HG03342 (cell line): Measurements from ENCODE around the gene SEMA6C.
A peak's percentile ranks its signal among the peaks of the same experiment; 100 is the strongest.

Experiments used
- ATAC-seq: cut with Tn5 transposase; IDR thresholded peaks from one replicate; pipeline ENCODE4 v1.9.1; 2021; ENCODE audit warnings: mild to moderate bottlenecking, moderate library complexity; ENCODE audit not compliant: unreplicated experiment

The SEMA6C gene

DNA sequence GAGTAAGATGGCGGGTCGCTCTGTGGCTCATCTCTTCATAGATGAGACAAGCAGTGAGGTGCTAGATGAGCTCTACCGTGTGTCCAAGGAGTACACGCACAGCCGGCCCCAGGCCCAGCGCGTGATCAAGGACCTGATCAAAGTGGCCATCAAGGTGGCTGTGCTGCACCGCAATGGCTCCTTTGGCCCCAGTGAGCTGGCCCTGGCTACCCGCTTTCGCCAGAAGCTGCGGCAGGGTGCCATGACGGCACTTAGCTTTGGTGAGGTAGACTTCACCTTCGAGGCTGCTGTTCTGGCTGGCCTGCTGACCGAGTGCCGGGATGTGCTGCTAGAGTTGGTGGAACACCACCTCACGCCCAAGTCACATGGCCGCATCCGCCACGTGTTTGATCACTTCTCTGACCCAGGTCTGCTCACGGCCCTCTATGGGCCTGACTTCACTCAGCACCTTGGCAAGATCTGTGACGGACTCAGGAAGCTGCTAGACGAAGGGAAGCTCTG lies 12.4 kb upstream of the SEMA6C start:
- ATAC-seq: no peak

DNA sequence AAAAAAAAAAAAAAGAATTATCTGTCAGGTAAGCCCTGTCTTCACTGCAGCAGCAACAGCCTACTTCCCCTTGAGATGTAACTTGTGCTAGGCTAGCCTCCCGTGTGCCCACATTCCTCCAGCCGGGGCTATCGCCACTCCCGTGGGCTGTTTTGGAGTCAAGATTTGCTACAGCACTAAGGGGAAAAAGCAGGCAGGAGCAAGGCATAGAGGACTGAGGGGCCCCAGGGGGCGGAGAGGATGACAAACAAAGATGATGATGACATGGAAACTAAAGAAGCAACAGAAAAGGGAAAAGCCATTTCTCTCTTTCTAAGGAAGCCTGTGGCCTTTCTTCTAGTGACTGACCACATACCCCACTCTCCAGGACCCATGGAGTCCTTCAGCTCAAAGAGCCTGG lies 11.9 kb upstream of the SEMA6C start:
- no peak for ATAC-seq

GRCh38 chr1:151157067-151157531 lies 10.7 kb upstream of the SEMA6C start:
- no peak for ATAC-seq

- ATAC-seq: peak; percentile 57
Measured at GRCh38 chr1:151156515-151156819, 10.0 kb upstream of the SEMA6C start, which contains the start of gene TNFAIP8L2. Gene TNFAIP8L2 (plus strand): TSS chr1:151156649. CDS start chr1:151158698, 2,049 bp downstream.

DNA sequence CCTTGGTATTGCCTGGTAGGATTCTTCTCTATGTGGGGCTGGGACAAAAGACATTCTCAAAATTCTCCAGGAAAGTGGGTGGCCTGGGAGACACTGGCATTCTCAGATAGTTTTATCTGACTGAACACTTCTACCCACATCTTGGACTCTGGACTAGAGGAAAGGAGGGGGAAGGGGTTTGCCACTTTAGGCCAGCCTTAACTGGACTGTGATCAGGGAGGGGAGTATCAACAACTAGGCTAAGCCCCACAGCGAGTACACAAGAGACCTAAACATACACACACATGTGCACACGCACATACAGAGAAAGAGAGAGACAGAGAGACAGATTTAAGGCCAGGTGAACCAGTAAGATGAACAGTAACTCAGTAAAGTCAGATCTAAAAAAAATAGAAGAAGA lies 1.2 kb upstream of the SEMA6C start:
- ATAC-seq: no peak

DNA sequence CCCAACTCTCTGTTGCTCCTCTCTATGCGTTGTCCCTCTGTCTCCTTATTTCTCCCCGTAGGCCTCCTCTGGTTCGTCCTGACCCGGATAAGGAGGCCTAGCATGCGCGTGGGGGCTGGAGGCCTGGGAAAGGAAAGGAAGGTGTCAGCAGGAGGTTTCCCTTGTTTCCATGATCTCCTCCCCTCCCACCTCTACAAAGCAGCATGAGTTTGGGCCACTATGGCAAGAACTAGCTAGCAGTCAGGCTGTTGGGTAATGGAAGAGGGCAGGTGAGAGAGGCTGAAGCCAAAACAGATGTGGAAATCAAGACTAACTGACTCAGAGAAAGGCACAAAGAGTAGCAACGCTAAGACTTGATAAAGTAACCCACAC lies 687 bp upstream of the SEMA6C start:
- no peak for ATAC-seq

DNA sequence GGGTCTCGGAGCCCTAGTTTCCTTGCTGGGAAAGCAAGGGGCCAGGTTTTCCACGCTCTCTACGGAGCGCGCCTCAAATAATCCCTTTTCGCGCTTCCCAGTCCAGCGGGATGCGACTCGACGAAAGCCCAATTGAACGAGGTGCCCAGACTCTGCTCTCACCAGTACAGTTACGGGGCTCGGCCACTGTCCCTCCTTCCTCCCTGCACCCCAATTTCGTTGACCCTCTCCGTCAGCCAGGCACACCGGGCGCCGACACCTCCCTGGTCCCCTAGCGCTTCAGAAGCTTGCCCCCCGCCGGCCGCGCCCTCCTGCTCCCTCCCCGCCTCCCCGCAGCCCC lies 389 bp downstream of the SEMA6C start:
- ATAC-seq: no peak

DNA sequence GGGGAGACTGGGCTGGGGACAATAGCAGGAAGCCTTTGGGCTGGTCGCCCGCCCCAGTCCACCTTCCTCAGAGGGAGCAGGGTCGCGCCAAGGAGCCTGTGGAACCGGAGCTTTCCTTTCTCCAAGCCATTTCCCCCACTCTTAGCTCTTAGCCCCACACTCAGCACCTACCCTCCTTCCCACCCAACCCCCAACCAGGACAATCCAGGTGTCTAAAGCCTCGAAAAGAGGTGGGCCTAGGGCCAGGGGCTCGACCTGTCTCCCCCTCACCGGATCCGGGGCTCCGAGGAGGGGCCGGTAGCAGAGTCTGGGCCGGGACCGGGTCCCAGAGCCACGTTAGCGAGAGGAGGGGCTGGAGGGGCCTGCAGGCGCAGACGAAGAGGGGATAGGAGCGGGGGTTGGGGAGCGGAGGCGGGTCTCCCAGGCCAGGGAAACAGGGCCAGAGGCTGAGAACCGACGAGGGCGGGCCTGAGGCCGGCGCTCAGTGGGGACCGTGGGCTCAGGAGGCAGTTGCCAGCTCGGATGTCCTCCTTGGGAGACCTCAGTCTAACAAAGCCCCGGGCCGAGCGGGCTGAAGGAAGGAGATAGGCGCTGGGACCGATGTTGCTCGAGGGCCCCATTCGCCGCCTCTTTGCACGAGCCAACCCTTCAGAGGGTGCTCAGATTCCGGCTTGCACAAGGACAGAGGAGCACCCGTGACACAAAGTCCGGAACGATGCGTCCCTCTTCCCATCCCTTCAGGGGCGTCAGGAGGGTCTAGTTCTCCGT lies 943 bp downstream of the SEMA6C start:
- ATAC-seq: no peak

DNA sequence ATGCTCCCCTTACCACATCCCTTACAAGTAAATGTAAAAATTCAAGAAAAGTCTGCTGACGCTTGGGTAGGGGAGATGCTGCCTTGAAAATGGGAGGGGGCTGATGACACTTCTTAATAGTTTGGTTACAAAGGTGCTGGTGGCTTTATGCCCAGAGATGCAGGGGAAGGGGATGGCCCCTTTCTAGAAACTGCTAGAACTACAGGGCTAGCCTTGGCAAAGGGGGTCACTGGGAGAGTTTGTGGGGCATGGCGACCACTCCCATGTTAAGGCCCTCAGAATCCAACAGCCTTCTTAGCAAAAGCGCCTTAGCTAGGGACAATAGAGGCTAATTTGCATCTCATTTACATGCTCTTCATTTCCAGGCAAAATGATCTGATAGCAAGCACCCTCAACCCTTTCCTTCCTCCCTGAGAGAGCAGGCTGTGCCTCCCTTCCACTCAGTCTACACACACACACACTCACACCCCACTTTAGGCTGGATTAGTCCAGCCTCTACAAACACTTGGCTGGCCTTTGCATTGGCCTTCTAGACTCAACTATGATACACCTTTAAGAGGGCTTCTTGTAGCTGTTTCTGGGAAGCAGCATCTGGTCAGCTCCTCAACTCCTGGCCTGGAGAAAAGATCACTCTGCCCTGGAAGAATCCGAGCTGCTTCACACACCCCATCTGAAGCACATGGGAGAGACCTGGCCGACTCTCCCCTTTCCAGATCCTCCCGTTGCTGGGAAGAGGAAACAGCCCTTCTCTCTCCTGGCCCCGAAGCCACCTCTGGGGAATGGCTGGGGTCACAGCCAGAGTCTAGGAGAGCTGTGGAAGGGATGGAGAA lies 1.7 kb downstream of the SEMA6C start:
- no peak for ATAC-seq

DNA sequence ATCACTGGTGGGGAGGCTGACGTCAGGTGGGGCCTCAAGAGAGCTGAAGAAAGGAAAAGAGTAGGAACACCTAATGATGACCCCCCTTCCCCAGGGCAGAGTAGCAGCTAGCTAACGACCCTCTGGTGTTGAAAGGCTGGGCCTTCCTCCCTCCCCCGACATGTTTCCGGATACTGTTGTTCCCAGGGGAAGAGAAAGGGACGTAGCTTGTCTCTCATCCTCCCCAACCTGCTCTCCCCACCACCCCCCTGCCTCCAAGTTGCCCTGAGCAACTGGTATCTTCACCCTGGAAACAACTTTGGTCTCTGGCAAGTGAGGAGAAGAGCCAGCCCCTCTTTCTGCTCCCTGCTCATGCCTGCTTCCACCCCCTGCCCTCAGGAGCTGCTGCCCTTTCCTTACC lies 2.4 kb downstream of the SEMA6C start:
- no peak for ATAC-seq

DNA sequence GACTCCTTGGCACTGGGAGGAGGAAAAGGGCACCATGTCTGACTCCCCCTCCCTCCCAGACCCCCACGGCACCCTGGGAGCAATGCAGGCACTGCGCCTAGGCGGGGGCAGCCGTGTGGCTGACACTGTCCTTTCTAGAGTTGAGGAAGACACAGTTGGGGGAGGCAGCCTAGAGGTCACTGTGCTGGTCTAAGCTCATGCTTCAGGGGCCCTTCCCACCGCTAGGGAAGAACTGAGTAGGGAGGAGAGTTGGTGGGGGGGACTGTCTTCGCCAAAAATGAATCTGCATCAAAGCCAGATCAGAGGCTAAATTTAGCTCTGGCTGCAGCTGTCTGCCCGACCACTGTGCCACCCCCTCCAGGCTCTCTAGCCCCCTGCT lies 3.4 kb downstream of the SEMA6C start:
- no peak for ATAC-seq

DNA sequence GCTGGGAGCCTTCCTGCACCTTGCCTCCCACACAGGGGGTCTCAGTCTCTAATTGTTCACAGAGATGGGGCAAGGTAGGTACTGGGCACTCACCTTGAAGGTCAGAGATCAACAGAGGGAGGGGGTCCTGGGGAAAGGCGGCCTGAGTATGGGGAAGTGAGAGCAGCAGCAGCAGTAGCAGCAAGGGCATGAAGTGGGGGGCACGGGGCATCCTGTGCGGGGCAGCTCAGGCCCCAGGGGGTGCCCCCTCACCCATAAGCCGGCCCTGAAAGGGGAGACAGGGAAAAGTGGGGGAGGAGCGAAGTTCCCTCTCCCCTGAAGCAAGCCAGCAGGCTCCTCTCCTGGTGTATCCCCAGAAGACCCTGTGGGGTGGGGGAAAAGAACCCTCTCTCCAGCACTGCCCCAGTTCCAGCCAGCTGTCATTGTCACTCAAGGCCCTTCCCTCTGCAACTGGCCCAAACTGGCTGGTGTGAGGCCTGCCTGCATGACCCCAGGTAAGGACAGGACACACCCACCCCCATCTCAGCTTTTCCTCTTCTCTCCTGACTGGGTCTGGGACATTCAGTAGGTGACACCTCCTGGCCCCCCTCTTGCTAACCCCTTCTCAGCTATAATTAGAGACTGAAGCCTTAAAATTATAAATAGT lies 3.9 kb downstream of the SEMA6C start:
- no peak for ATAC-seq

- ATAC-seq: no peak
Measured at GRCh38 chr1:151137789-151138188, 8.6 kb downstream of the SEMA6C start.

DNA sequence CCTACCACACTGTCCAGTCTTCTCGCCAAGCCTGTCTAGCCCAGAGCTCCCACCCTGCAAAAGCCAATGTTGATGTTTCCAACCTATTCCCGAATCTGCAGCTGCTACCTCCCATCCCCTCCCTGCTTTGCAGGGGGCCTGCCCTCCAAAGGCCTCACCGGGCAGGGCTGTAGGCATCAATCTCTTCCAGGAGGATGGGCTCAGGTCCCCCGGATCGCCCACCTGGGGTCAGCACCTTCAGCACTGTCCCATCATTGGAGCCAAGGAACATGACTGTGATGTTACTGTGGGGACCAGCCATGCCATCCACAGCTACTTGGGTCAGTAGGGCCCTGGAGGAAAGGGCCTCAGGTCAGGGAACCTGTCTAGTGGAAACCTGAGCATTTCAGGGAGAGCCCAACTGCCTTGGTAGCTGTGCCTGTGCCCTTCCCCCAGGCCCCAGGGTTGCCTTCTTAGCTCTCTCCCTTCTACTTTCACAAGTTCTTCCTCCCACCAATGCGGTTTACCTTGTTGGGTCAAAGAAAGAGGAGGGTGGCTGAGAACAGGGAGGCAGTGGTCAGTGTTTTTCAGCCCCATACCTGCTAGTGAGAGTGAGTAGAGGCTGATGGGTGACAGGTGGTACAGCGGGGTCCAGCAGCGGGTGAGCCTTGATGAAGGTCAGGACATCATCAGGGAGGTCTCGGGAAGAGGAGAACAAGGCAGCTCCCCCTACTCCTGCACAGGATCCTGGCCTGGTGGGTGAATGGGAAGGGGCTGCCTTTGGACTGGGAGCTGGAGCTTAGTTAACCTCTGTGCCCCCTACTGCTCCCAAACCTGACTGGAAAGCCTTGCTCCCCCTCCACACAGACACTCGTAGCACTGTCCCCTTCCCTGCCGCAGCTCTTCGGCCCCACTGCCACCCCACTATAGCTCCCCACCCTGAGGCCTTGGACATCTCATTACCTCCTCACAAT lies 10.7 kb downstream of the SEMA6C start:
- no peak for ATAC-seq

GRCh38 chr1:151134991-151135390 lies 11.4 kb downstream of the SEMA6C start:
- ATAC-seq: no peak

- ATAC-seq: no peak
Measured at GRCh38 chr1:151134396-151134795, 12.0 kb downstream of the SEMA6C start.

DNA sequence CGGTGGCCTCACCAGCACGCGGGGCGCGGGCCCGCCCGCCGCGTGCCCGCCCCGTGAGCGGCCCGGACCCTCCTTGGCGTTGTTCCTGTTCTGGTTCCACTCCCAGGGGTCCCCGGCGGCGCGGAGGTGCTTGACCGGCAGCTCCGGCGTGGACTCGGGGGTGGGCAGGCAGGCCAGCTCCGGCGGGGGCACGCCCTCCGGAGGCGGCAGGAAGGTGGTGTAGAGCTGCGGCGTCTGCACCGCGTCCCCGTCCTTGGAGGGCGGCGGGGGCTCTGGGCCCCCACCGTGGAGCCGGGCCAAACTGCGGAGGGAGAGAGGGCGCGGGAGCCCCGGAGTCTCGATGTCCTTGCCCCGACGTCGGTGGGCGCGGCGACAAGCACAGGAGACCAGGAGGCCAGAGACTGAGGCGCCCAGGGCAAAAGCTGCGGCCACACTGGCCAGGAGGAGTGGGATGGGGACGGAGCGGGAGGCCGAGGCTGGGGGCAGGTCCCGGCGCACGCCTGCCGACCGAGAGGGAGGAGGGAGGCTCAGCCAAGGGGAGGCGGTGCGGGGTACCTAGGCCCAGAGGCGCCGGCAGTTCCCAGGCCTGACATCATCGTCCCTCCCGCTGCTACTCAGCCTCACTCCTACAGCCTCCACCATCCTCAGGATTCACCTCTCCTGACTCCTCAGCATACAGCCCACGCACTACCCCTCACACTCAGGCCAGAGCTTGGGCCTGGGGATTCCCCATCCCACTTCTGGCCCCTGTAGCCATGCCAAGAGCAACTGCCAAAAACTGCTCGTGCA lies 13.2 kb downstream of the SEMA6C start:
- no peak for ATAC-seq

GRCh38 chr1:151132335-151133017 lies 14.0 kb downstream of the SEMA6C start:
- no peak for ATAC-seq

DNA sequence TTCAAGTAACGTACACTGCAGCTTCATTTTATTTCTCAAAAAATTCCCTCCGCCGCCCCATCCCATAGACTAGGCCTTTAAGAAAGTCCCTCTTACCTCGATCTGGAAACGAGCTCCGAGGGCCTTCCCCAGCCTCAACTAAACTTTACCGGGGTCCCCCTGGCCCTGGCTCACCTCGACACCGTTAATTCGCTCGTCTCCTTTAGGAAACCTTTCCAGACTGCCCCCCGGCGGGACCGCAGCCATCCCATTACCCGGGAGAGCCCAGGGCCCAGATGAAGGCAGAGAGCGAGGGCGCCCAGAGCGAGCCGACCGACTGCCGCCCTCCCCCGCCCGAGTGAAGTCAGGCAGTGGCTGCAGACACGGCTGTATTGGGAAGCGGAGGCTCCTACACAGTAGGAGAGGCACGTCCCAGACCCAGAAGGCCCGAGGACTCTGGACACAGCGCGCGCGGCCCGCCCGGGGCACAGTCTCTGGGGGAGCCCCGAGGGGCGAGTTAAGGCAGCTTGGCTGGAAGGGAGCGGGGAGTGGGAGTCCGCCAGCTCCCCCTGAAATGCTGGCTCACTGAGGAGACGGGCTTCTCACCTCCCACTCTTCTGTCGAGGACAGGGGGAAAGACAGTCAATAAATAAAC lies 14.6 kb downstream of the SEMA6C start:
- no peak for ATAC-seq
